ENCODE measurements around the gene CCDC71.

CCDC71 gene

DNA sequence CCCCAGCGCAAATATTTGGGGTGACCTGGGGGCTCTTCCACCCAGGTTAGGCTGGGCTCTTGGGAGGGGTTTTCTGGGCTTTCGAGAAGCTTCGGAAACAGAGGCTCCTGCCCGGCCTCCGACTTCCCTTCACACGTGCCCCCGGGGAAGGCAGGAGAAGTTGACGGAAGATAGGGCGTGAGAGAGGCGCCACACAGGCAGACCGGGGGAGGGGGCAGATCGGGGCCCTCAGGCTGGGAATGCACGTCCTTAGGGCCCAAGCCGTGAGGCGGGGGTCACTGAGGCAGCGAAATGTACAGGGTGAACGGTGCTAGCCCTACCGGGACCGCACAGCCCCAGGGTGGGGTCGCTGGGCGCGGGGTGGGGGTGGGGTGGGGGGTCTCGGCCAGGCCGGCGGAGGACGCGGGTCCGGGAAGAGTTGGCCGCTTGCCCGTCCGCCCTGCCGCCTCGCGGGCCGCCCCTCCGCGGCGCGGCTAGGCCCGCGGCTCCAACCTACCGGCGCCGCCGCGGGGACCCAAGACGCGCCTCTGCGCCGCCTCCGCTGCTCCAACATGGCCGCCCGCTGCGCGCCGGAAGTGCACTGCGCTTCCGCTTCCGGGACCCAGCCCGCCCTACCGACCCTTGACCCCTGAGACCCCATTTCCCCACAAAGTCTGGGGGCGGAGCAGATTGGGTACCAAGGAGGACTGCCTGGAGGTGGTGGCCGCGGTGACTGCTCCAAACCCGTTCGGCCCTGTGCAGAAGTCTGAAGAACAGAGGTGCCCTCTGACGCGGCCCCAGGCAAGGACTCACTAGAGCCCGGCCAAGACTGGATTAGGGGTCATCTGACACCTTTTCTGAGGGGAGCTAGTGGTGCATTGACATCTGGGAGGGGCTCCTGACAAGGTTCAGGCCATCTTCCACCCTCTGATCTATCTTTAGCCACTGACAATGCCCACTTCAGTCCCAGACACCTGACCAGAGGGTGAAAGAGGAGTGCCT, at the start of gene CCDC71:
CCDC71 (minus strand) TSS at position 561 of the 981 bp plus-strand sequence. CDS start 2,123 bp downstream, outside the sequence.
- peak; percentile 61 for DNase-seq (ENCODE audit: low read depth)

DNA sequence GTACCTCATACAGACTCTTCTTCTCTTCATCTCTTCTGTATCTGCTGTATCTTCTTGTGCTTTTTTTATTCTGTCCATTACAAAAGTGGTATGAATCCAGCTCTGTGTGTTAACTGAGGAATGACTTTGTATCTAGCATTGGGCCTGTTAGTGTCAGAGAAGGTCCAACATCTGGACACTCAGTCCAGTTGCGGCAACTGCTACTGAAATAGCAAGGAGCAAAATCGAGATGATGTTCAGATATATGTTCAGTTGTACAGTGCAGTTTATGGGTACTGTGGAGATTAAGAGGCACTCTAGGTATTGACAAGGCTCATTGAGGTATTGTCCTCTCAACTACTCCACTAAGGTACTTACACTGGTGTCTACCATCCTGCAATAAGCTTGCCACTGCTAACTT, 47.9 kb upstream of the CCDC71 start:
- DNase-seq (ENCODE audit: low read depth) = no peak

DNA sequence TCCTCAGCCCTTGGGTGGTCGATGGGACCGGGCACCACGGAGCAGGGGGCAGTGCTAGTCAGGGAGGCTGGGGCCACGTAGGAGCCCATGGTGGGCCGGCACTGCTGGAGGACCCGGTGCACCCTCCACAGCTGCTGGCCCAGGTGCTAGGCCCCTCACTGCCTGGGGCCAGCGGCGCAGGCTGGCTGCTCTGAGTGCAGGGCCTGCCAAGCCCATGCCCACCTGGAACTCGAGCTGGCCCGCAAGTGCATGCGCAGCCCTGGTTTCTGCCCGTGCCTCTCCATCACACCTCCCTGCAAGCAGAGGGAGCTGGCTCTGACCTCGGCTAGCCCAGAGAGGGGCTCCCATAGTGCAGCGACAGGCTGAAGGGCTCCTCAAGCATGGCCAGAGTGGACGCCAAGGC, 47.4 kb upstream of the CCDC71 start:
- DNase-seq (ENCODE audit: low read depth) = no peak

DNA sequence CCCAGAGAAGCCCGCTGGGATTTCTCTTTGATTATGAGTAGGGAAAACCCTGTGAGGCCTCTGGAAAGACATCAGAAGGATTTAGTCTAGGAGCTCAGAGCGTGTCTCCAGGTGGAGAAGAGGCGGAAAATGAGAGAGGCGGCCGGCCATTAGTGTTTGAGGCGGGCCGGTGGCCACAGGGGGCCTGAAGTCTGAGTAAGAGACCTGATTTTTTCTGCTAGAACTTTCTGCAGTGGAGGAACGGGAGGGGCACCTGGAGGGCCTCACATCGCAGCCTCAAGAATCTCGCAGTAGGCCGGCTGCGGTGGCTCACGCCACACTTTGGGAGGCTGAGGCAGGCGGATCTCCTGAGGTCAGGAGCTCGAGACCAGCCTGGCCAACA, 33.8 kb upstream of the CCDC71 start:
- DNase-seq (ENCODE audit: low read depth) = no peak

DNA sequence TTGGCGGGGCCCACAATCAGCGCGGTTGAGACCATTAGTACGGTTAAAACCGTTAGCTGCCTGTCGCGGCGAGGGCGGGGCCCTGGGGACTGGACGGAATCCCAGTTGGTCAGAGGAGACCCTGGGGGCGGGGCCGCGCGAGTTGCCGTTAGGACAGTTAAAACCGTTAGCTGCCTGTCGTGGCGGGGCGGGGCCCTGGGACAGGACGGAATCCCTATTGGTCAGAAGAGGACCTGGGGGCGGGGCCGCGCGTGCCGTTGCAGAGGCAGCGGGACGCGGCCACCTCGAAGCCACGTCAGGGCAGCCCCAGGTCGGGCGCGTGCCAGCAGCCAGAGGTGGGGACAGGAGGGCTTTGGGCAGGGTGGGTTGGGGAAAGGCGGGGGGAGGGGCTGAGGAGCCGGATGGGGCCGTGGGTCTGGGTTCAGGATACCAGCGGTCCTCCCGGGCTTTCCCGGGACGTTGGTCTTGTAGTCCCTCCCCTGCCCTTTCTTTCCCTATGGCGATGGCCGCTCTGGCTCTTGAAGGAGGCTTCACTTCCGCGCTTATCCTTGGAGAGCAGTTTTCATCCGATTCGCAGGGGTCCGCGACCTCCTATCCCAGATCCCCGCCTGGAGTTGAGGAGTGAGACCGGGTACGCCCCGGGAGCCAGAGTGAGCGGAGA, 33.2 kb upstream of the CCDC71 start:
- DNase-seq (ENCODE audit: low read depth) = peak; percentile 1

DNA sequence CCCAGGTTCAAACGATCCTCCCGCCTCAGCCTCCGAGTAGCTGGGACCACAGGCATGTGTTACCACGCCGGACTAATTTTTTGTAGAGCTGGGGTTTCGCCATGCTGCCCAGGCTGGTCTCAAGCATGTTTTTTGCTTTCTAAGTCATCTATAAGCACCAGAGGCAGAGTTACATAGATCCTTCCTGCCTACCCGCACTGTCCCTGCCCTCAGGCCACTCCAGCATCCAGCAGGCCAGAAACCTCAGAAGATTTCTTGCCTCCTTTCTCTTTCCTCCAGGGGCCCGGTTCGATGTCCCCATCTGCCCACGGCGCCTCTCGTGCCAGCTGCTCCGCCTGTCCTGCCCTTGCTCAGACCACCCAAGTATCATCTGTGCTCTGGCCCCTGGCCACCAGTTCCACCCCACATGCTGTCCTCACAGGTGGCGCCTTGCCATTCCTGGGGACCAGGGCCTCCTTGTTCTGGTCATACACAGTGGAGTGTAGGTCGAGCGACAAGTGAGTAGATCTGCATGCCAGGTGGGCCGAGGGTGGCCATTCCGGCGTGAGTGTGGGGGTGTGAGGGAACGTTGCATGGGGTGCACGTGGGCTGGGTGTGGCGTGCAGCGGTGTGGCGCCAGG, 32.6 kb upstream of the CCDC71 start:
- DNase-seq (ENCODE audit: low read depth) = no peak

DNA sequence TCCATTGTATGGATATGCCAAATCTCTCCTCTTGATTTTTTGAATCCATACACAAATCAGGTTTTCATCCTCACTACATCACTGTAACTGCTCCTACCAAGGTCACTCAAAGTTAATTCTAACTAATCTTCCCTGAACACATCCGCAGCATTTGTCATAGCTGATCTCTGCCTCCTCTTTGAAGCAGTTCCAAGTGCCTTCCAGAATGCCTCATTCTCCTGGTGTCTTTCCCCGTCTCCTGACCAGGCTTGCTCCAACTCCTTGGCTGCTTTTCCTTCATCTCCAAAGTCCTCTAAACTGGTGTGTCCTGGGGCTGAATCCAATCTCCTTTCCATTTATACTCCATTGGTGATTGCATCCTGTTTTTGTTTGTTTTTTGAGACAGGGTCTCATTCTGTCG, 32.0 kb upstream of the CCDC71 start:
- no peak for DNase-seq (ENCODE audit: low read depth)

DNA sequence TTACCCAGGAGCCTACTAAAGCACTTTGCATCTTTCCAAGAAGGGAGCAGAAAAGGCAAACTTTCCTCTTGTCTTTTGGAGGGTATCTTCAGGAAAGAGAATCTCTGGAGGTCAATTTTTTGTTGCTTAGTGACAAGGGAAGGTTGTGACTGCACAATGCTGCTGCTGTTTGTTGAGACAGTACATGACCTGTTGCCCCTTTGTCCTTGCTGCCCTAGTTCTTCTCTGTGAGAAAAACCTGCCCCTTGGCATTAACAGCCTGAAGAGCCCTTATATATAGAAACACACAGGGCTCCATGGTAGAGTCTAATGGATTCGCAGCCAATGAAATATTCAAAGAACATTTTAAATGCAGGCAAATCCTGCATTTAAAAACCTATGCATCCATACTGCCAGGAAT, 25.6 kb upstream of the CCDC71 start:
- DNase-seq (ENCODE audit: low read depth) = no peak

DNA sequence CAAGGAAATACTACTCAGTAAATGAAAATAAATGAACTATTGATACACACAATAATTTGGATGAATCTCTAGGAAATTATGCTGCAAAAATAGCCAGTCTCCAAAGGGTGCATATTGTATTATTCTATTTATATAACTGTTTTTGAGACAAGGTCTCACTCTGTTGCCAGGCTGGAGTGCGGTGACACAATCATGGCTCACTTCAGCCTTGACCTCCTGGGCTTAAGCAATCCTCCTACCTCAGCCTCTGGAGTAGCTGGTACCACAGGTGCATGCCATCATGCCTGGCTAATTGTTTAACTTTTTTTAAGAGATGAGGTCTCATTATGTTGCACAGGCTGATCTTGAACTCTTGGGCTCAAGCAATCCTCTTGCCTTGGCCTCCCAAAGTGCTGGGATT, 17.7 kb upstream of the CCDC71 start:
- DNase-seq (ENCODE audit: low read depth) = no peak

DNA sequence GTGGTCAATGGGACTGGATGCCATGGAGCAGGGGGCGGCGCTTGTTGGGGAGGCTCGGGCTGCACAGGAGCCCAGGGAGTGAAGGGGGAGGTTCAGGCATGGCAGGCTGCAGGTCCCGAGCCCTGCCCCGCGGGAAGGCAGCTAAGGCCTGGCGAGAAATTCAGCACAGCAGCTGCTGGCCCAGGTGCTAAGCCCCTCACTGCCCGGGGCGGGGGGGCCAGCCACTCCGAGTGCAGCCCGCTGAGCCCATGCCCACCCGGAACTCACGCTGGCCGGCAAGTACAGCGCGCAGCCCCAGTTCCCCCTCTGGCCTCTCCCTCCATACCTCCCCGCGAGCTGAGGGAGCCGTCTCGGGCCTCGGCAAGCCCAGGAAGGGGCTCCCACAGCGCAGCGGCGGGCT, 16.6 kb upstream of the CCDC71 start:
- DNase-seq (ENCODE audit: low read depth) = no peak

DNA sequence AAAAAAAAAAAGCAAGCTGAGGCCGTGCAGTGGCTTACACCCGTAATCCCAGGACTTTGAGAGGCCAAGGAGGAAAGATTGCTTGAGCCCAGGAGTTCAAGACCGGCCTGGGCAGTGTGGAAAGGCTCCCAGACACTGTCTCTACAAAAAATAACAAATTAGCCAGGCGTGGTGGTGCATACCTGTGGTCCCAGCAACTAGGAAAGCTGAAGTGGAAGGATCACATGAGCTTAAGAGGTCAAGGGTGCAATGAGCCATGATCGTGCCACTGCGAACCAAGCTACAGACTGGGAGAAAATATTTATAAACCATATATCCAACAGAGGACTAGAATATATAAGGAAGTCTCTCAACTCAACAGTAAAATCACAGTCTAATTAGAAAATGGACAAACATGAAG, 15.2 kb upstream of the CCDC71 start:
- no peak for DNase-seq (ENCODE audit: low read depth)

DNA sequence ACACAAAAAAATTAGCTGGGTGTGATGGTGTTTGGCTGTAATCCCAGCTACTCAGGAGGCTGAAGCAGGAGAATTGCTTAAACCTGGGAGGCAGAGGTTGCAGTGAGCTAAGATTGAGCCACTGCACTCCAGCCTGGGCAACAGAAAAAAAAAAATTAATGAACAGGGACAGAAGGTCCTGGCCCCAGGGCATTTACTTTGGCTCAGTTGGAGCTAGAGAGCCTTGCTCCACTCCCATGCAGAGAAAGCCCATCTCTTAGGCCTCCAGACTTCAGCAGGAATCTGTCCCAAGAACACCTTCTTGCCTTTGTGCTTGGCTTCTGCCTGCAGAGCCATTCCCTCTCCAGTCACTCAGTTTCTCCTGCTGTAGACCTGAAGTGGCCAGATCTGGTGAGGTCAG, 14.0 kb upstream of the CCDC71 start:
- DNase-seq (ENCODE audit: low read depth) = no peak

DNA sequence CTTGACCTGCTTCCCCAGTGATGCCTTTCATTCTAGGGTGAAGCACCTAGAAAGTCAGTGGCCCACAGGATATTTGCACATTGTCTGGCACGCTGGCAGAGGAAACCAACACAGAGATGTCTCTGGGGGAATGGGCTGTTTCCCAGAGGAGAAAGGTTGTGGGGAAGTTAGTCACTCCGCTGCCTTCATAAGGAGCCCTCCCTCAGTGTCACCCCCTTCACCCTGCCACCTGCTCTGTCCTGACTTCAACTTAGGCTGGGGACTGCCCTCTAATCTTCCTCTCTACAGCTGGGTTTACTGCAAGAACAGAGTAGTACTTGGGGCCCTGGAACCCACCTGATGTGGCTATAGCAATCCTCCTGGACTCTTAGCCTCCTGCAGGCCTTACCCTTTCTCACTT, 10.9 kb upstream of the CCDC71 start:
- DNase-seq (ENCODE audit: low read depth) = no peak

DNA sequence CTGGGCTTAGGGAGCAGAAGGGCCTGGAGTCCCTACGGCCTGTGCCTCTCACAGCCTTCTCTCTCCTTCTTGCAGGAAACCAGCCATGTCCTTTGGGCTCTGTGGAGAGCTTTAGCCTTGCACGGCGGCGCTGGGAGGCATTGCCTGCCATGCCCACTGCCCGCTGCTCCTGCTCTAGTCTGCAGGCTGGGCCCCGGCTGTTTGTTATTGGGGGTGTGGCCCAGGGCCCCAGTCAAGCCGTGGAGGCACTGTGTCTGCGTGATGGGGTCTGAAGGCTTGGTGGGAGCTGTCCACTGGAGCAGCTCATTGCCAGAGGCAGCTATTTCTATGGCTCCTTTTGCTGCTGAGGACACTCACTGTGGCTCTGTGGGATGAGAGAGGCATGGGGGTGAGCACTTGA, 9.4 kb upstream of the CCDC71 start:
- DNase-seq (ENCODE audit: low read depth) = no peak

DNA sequence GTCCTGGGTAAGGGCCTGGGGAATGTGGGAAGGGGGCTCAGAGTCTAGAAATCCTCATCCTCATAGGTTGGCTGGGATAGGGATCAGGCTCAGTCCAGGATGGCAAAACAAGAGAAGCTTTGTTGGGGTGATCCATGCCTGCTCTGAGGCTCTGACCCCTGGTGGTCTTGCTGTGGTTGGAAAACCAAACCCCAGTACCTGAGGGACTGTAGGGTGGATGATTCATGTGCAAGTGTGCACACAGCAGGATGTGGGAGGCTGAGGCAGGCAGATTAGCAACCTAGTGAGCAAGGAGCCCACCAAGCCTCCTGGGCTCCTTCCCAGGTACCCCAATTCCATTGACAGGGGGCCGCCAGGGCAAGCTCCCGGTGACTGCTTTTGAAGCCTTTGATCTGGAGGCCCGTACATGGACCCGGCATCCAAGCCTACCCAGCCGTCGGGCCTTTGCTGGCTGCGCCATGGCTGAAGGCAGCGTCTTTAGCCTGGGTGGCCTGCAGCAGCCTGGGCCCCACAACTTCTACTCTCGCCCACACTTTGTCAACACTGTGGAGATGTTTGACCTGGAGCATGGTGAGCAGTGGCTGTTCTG, 8.4 kb upstream of the CCDC71 start:
- no peak for DNase-seq (ENCODE audit: low read depth)

DNA sequence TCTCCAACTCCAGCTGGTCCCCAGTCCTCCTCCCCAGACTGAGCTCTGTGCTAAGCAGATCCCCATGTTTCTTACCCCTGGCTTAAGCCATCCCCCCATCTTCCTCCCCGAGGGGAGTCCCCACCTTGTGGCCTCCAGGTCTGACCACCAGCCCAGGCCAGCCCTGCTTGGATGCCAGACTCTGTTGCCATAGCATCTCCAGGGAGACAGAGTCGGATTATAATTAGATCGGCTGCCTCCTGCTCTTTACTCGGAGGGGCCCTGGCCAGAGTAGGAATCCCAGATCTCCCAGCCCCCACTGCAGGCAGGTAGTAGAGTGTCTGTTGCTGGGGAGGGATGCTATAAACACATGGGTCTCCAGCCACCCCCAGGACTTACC, 7.7 kb upstream of the CCDC71 start:
- DNase-seq (ENCODE audit: low read depth) = no peak

DNA sequence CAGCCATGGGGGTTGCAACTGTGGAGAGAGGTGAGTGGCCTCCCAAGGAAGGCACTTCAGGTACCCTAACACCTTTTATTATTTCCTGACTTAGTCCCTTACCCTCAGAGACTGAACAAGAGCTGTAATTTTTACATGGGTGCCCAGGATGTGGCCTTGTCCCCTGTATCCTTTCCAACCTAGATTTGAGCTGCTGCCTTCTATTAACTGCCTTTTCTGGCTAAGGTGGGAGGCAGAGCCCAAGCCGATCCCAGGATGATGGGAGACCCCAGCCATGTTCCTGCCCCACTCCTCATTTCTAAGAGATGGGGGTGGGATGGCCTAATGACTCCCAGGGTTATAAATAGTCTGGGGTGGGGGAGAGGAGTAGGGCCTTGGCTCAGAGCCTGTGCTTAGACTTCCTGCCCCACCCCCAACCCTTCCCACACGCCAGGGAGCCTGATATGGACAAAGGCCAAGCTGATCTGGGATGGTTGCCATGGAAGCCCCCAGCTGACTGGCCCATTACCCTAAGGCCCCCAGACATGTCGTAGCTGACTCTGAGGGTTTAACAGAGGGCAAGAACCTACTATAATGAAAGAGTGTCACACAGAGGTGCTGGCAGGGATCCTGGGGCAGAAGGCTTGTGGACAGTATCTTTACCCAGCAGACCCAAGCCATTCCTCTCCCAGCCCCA, 7.1 kb upstream of the CCDC71 start:
- no peak for DNase-seq (ENCODE audit: low read depth)

DNA sequence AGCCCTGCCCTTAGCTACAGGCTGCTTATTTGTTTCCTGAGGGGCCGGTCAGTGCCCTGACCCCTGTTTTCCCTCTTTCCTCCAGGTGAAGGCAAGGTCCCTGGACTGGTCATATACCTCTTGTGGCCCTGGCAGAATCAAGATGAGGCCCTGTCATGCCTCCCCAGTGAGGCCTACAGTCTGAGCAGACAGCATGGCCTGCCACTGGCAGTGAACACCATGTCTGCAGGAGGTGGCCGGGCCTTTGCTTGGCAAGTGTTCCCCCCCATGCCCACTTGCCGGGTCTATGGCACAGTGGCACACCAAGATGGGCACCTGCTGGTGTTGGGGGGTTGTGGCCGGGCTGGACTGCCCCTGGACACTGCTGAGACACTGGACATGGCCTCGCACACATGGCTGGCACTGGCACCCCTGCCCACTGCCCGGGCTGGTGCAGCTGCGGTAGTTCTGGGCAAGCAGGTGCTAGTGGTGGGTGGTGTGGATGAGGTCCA, 6.5 kb upstream of the CCDC71 start:
- DNase-seq (ENCODE audit: low read depth) = no peak

DNA sequence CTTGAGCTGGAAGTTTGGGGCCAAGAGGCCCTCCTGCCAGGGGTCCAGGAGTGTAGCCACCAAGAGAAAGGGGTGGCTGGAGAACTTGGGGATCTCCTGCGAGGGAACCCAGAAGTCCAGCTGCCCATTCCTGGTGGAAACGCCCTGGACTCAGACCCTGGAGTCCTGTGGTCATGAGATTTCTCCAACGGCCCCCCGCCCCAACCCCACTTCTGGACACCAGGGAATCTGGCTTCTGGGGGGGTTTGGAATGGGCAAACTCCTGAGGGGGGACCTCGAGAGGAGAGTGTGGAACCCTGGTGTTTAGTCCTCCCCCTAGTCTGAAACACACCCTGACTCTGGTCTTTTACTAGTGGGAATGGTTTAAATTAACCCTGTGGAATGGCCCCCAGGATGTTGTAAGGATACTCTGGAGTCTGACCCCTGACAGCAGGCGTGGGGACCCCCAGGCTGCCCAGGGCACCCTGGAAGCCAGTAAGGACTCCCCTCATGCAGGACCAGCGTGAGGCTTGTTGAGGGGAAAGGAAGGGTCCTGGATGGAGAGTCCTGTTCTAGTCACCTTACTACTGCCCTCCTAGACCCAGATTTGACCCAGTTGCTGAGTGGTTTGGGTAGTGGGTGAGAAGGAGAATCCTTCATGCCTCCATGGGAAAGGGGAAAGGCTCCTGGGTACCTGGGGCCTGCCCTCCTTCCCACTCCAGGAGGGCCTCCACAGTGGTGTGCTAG, 5.8 kb upstream of the CCDC71 start:
- DNase-seq (ENCODE audit: low read depth) = no peak

DNA sequence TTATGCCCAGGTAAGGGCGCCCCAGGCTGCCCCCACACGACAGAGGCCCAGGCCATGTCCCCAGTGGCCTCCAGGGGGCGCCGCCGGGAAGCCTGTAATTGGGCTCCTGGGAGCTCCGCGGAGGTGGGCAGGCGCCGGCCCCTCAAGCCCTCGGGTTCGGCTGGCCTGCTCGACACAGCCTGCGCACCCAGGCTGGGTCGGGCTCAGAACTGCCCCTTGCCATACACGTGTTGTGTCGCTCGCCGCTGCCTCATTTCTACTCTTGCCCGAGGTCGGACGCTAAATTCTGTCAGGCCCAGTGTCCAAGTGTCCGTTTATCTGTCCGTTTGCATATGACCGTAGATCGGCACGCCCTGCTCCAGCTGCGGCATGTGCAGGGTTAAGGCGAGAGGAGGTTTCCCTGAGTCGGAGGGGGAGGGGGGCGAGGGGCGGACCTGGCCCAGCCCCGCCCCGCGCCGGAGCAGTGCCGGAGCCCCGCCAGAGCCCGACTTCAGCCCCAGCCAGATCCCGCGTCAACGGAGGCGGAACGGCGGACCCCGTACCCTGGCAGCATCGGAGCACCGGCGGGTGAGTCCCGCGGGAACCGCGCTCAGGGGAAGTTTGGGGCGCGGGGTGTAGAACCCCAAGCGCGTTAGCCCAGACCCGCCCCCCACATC, 5.1 kb upstream of the CCDC71 start, which contains the start of gene KLHDC8B:
KLHDC8B (plus strand) TSS at position 480 of the 656 bp plus-strand sequence. CDS start 1,172 bp downstream, outside the sequence.
- DNase-seq (ENCODE audit: low read depth) = peak; percentile 80

DNA sequence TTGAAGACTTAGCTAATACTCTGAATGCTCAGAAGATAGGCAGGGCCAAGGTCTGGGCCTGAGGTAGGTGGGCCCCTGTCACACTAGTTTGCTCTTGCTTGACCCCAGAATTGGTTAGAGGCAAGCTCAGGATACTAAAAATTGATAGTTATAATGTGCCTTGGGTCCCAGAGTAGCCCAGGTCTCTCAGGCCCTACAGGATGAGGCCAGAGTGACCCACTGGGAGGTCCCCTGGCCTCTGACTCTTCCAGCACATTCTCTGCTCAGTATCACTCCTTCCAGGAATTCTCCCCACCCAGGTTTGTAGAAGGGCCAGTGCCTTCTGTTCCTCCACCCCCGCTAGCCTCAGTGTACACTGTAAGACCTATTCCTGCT, 4.6 kb upstream of the CCDC71 start:
- no peak for DNase-seq (ENCODE audit: low read depth)
